Astrocyte of the hippocampus (primary cell): ENCODE measurements around the gene CKB.

Experiments used
- DNase-seq: peaks from one replicate; pipeline ENCODE4 v3.0.0; 2011; ENCODE audit warnings: low read depth, low spot score

CKB gene

DNA sequence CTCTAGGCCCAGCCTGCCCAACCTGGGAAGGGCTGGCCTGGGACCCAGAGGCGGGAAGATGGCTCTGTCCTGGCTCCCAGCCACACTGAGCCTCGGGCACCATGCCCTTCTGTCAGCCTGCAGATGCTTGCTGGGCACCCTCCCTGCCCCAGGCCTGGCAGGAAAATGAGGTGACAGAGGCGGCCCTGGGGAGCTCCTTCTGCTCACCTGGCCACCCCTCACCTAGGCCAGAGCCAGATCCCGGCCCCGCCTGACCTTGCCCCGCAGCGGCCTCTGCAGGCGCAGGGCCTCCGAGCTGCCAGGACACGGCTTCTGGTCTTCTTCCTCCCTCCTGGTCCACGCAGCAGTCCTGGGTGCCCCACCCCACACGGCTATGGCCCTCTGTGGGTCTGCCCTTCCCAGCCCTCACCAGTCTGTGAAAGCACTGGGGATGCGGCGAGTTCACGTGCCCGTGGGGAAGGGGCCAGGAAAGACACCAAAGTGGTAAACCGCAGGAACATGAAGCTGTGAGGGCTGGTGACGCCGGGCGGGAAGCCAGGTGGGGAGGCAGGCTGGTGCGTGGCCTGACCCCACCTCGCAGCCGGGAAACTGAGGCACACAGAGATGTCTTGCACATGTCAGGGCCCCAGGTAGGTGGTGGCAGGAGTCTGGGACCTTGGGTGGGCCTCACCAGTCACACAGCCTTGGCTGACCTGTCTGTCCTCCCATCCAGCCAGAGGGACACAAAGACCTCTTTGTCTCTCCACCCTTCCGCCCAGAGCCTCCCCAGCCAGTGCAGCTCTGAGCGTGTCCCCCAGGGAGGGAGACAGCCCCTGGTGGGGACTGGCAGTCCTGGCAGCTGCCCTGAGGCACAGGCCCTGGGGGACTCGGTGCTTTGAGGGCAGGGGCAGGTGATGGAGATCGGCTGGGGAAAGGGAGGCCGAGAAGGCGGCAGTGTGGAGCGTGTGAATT, 27.0 kb upstream of the CKB start:
- DNase-seq, result no peak

DNA sequence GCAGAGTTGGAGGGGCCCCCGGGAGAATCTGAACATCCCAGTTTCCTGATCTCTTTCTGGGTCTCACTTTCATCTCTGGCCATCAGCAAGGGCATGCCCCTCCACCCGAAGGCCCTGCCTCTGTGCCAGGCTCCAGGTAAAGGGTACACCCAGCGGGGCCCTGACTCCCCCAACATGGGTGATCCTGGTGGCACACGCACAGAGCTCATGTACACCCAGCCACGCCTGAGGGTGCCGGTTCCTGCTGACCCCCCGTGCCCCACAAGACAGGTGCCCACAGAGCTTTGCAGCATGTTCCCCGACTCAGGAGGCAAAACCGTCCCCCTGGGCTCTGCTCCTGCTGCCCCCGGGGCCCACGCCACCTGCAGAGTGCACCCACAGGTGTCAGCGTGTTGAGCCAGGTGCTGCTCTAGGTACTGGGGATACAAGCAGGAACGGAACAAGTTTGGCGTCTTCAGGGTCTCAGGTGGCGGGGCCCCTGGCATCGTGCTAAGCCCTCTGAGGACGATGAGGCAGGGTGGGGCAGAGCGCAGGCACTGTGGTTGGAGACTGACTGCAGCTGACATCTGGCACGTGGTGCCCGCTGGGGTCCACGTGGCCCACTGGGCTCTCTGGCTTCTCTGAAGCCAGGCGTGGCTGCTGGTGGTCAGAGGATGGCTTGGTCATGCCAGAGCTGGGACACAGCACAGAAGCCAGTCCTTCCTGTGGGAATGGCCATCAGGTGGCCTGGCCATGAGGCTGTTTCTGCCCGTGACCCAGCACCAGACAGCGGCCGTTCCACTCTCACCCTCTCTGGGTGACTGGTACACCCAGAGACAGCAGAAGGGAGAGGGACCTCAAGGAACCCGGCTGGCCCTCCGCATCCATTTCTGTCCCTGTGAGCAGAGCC, 26.1 kb upstream of the CKB start:
- DNase-seq, result no peak

DNA sequence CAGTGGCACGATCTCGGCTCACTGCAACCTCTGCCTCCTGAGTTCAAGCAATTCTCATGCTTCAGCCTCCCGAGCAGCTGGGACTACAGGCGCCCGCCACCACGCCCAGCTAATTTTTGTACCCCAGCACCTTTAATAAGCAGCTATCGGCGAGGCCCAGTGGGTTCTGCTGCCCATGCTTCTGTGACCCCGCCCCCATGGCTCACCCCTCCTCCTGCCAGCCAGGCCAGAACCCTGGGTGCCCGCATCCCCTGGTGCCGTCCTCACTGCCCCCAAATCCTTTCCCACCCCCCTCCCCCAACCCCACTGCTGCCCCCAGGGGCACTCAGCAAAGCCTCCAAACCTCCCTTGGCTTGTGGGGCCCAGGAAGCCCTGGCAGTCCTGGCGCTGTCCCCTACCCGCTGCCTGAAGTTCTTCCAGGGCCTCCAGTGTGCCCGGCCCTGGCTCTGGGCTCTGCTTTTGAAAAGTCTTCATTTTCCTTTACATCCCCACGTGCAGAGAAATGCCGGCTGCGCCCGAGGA, 25.4 kb upstream of the CKB start:
- no peak for DNase-seq

- DNase-seq, result no peak
Measured at GRCh38 chr14:103547455-103547940, 24.9 kb upstream of the CKB start.

DNA sequence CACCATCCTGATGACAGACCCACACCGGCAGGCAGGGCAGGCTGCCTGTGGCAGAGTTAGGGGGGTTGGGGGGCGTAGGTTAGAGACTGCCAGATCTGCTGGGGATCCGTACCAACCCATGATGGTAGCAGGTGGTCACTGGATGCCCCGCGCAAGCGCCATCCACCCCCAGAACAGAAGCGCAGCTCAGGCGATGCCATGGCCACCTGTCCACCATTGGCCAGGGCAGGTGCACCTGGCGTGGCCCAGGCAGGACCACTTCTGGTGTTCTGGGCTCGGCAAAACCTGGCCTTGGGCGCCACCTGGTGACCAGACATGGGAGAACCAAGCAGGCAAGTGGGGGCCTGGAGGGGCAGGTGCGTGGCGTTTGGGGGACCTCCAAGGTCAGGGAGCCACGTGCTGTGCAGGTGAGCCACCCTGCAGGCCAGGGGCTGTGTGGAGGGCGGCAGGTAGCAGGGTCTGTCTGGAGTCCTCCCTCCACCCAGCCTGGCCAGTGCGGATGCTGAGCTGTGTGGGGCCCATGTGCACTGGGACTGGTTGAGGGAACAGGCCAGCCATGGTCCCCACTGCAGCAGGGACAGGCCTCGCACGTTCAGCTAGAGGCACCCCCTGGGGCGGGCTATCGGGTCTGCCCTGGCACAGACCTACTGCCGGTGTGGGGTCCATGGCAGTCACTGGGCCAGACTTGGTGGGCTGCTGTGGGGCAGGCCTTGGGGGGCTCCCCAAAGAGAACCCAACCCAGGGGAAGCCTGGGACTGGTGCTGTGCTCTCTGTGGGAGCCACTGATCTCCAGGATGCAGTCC, 24.2 kb upstream of the CKB start:
- peak; percentile 76 for DNase-seq

- no peak for DNase-seq
Measured at GRCh38 chr14:103545915-103546651, 23.5 kb upstream of the CKB start.

- no peak for DNase-seq
Measured at GRCh38 chr14:103545219-103545914, 22.7 kb upstream of the CKB start.

GRCh38 chr14:103544388-103545218, 22.0 kb upstream of the CKB start:
- peak; percentile 62 for DNase-seq

DNA sequence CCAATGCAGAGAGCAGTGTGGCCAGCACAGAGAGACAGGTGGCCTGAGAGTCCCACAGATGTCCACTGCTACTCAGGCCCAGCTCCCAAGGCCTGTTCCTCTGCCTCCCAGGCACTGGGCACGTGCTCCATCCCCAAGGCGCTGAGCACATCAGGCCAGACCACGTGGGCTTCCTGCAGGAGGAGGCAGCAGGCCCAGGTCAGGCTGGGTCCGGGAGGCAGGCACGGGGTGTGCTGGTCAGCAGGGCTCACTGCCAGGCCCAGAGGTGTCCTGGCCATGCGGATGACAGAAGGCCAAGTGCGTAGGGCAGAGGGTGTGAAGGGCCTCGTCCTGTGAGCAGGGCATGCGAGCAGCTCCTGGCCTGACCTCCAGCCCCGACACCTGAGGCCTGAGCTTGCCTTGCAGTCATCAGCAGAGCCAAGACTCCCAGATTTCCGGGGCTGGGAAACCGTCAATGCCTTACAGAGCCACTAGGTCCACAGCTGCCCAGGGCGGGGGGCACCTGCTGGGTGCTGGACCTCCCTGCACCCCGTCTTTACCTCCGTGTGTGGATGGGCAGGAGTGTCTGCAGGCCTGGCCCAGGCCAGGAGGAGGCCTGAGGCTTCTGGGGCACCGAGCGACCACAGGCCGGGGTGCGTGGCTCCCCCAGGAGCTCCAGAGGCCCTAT, 21.2 kb upstream of the CKB start:
- DNase-seq, result no peak

- DNase-seq, result no peak
Measured at GRCh38 chr14:103543140-103543539, 20.5 kb upstream of the CKB start.

- DNase-seq, result peak; percentile 86
Measured at GRCh38 chr14:103542605-103543088, 20.0 kb upstream of the CKB start.

DNA sequence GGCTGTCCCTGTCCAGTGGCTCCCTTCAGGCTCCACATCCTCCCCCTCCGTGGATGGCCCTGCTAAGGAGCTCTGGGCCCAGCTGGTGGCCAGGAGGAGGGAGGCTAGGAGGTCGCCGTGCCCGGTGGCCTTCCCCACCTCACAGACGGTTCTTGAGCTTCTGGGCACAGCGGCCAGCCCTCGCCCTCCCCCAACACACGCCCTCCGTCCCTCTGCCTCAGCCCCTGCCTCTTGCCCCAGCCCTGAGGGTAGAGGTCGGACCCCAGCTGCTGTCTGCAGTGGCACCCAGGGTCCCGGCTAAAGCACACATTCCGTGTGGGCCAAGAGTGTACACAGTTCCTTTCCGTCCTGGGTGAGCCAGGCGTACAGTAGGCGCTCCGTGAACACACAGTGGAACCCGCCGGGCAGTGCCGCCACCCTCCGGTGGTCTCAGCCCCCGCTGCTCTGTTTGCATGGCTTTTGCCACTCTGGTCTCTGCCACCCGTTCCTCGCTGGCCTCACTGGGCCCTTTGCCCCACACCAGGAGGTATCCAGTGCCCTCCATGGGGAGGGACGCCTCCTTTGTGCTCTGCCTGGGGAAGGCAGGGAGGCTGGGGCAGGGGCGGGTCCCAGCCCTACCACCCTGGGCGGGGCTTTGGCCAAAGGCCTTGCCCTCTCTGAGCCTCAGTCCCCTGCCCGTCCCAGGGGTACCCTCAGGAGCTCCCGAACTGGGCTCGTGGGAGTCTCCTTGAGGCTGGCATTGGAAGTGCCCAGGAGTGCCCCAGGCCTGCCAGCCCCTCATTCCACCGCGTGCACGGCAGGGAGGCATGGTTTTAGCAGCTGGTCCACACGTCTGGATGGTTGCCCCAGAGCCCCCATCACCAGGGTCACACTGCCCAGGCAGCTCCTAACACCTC, 19.3 kb upstream of the CKB start:
- peak; percentile 59 for DNase-seq

DNA sequence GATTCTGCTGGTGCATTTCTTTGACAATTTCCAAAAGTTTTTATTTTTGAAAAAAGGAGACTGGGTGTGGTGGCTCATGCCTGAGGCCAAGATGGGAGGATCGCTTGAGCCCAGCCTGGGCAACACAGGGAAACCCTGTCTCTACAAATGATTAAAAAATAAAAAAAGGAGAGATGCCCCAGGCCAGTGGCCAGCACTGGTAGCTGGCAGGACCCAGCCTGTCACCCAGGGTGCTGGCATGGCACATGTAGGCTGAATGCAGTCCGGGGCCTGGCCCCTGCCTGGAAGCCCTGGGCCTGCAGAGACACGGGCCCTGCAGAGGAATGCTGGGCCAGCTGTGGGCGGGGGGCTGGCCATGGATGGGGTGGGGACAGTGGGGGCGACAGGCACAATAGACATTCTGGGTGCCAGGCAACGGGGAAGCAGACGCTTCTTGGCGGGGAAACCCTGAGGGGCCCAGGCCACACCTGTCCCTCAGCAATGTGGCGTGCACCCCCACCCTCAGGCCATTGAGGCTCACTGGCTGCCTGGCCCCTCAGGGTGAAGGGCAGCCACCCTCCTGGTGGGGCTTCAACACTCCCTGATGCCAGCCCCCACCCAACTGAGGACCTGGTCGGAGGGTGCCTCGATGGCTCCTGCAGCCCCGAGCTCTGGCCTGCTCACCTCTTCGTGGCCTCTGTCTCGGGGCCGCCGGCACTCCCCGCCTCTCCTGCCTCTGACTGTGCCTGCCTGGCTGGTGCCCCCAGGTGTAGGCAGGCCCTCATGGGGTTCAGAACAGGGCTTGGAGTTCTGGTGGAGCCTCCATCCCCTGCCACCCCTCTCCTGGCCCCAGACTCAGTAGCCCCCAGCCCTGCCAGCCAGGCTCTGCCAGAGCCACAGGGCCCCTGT, 18.4 kb upstream of the CKB start:
- DNase-seq, result no peak

DNA sequence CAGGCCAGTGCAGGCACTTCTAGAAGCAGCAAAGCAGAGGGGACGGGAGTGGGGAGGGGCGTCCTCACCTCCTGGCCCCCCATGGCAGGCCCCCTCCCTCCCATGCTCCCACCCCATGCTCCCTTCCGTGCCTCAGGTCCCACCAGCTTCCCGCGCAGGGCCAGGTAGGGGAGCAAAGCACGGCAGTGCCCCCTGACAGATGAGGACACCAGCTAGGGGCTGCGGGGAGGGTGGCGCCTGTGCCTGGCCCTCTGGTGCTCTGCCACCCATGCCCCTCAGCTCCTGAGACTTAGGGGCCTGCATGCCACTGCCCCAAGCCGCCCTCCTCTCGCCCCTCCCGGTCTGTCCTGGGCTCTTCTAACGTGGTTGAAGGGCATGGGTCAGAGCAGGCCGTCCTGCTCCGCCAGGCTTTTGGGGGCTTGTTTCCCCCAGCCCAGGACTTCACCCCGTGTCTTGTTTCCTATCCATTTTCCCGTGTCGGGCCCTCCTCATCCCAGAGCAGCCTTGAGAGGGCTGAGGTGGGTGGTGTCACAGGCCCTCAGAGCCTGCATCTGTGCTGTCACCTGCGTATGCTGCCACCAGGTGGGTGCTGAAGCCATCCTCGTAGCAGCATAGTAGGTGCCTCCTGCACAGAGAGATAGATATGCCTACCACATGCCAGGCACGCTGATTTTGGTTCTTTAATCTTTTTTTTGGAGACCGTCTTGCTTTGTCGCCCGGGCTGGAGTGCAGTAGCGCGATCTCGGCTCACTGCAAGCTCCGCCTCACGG, 16.6 kb upstream of the CKB start:
- DNase-seq, result no peak

DNA sequence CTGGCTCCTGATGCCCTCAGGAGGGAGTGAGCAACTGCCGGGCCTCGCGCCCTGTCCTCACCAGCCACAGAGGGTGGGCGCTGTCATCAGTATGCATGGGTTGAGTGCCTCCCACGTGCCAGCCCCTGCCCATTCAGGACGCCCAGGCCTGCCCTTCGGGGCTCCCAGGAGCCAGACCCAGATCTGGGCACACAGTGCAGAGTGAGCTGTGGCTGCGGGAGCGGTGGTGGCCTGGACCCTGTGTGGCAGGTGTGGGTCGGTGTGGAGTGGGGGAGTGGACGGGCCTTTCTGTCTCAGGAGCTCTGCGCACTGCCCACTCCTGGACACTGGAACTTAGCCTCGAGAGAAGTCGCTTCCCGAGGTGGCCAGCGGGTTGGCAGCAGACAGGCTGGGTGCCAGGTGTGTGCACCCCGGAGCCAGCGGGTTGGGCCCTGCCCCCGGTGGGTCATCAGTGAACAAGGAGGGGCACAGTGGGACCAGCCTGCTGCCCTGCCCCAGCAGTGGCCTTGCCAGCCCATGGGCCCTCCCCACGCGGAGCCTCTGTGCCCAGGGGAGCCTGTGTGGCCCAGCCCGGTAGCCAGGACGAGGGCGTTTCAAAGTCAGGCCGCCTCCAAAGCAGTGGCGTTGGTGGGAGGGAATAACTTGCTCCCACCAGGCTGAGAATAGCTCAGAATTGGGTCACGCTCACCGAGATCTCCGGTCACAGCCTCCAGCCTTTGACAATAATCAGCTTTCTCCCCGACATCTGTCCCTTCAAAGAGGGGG, 15.8 kb upstream of the CKB start:
- DNase-seq, result no peak
